A673 (cell line): ENCODE results near the gene SRPK3.

Experiments used
- EZH2 ChIP-seq: fragments of 200-600 bp; sonication (generic); IDR thresholded peaks from 2 replicates; pipeline ENCODE4 v1.6.1; 2017; ENCODE audit warnings: borderline replicate concordance, low read depth, mild to moderate bottlenecking, mixed read lengths, antibody characterized with exemption, low read length; ENCODE audit not compliant: poor library complexity, severe bottlenecking
- TF ChIP-seq, protein P1 (sequence below): fragments of 300-800, 200-600 bp; sonication (generic); conservative IDR thresholded peaks from 2 replicates; pipeline ENCODE4 v1.5.1; 2017; ENCODE audit warnings: low read depth, mild to moderate bottlenecking, antibody characterized with exemption, low read length, moderate library complexity, mixed read lengths

GRCh38 chrX:153777261-153778090 lies 3.4 kb upstream of the SRPK3 start:
- TF ChIP-seq, protein P1, sequence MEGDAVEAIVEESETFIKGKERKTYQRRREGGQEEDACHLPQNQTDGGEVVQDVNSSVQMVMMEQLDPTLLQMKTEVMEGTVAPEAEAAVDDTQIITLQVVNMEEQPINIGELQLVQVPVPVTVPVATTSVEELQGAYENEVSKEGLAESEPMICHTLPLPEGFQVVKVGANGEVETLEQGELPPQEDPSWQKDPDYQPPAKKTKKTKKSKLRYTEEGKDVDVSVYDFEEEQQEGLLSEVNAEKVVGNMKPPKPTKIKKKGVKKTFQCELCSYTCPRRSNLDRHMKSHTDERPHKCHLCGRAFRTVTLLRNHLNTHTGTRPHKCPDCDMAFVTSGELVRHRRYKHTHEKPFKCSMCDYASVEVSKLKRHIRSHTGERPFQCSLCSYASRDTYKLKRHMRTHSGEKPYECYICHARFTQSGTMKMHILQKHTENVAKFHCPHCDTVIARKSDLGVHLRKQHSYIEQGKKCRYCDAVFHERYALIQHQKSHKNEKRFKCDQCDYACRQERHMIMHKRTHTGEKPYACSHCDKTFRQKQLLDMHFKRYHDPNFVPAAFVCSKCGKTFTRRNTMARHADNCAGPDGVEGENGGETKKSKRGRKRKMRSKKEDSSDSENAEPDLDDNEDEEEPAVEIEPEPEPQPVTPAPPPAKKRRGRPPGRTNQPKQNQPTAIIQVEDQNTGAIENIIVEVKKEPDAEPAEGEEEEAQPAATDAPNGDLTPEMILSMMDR: no peak
- TF ChIP-seq EZH2: no peak
